Immature natural killer cell (primary cell): ENCODE results near the gene ARRDC4. TPM values are rescaled to one million over a fixed set of nuclear protein-coding genes. Genes with fewer than 3 reads are reported as not detected.
"Not testable (repeated sequence)": the region's sequence is repeated elsewhere in the genome, so short reads cannot be mapped to it uniquely, and the experiment has no call there.

Experiments used
- DNase-seq, 3 donors: peaks; one replicate each; pipeline ENCODE4 v3.0.0; 2022; ENCODE audit warnings: mixed read lengths in 1 of 3
- H3K27ac Mint-ChIP-seq, 6 donors: one replicate each; pipeline ENCODE4 v1.8.0; 2020; ENCODE audit warnings: mixed read lengths in 6 of 6, mild to moderate bottlenecking in 5 of 6, inconsistent platforms in 4 of 6, moderate library complexity in 3 of 6
- H3K27me3 Mint-ChIP-seq, 3 donors: one replicate each; pipeline ENCODE4 v1.8.0; 2020 to 2021; ENCODE audit warnings: low read depth in 3 of 3, mild to moderate bottlenecking in 3 of 3, mixed read lengths in 3 of 3, moderate library complexity in 3 of 3, inconsistent platforms in 1 of 3
- H3K36me3 Mint-ChIP-seq, 3 donors: one replicate each; pipeline ENCODE4 v1.8.0; 2020; ENCODE audit warnings: mixed read lengths in 3 of 3, inconsistent platforms in 2 of 3, mild to moderate bottlenecking in 2 of 3
- H3K4me1 Mint-ChIP-seq, 2 donors: one replicate each; pipeline ENCODE4 v1.8.0; 2020; ENCODE audit warnings: inconsistent platforms in 2 of 2, mild to moderate bottlenecking in 2 of 2, mixed read lengths in 2 of 2, moderate library complexity in 1 of 2
- H3K4me3 Mint-ChIP-seq, 5 donors: one replicate each; pipeline ENCODE4 v1.8.0; 2020; ENCODE audit warnings: mild to moderate bottlenecking in 5 of 5, mixed read lengths in 5 of 5, inconsistent platforms in 3 of 5, moderate library complexity in 3 of 5
- H3K9me3 Mint-ChIP-seq, 6 donors: one replicate each; pipeline ENCODE4 v1.8.0; 2020; ENCODE audit warnings: mild to moderate bottlenecking in 6 of 6, mixed read lengths in 6 of 6, inconsistent platforms in 4 of 6, moderate library complexity in 3 of 6
- polyA plus RNA-seq, 3 donors: library from polyadenylated mRNA; unstranded; fragments of 300-500 nt; fragmentation: Illumina TruSeq; gene quantifications; one replicate each; pipeline ENCODE4 v1.2.3, GENCODE V29; 2021

The ARRDC4 gene
- polyA plus RNA-seq, 3 donors from 2014 or later = 1.9 to 3.2 TPM; not detected in 1

GRCh38 chr15:97976129-97976528 is 15.6 kb downstream of the ARRDC4 start:
- Mint-ChIP-seq H3K36me3 (peaks cover 10 to 29% (median 10%) of the 10 kb centered on the region in 3 donors), H3K27me3 (peaks cover 0 to 13% (median 1%) of the 10 kb centered on the region in 3 donors), H3K4me1 (no peaks in the 10 kb centered on the region), H3K4me3 (no peak overlapping the region), H3K9me3 (no peaks in the 10 kb centered on the region), H3K27ac (no peak overlapping the region)
- DNase-seq = no peak

- Mint-ChIP-seq H3K4me1 (no peaks in the 10 kb centered on the region), H3K4me3 (no peak overlapping the region), H3K27me3 (peaks cover 0 to 18% (median 3%) of the 10 kb centered on the region in 3 donors), H3K27ac (no peak overlapping the region), H3K36me3 (peaks cover 2 to 20% (median 2%) of the 10 kb centered on the region in 3 donors), H3K9me3 (no peaks in the 10 kb centered on the region)
- no peak for DNase-seq
Measured at GRCh38 chr15:97976766-97977503, 16.4 kb downstream of the ARRDC4 start.

GRCh38 chr15:97977734-97978133 is 17.2 kb downstream of the ARRDC4 start:
- Mint-ChIP-seq H3K27ac (no peak overlapping the region), H3K9me3 (no peaks in the 10 kb centered on the region), H3K4me1 (no peaks in the 10 kb centered on the region), H3K4me3 (no peak overlapping the region), H3K36me3 (peaks cover 0 to 12% (median 0%) of the 10 kb centered on the region in 3 donors), H3K27me3 (peaks cover 0 to 18% (median 3%) of the 10 kb centered on the region in 3 donors)
- DNase-seq = no peak

GRCh38 chr15:97978401-97979139 is 18.1 kb downstream of the ARRDC4 start:
- Mint-ChIP-seq H3K36me3 (peaks cover 0 to 5% (median 0%) of the 10 kb centered on the region in 3 donors), H3K27ac (no peak overlapping the region), H3K9me3 (no peaks in the 10 kb centered on the region), H3K4me1 (no peaks in the 10 kb centered on the region), H3K4me3 (no peak overlapping the region), H3K27me3 (peaks cover 0 to 18% (median 3%) of the 10 kb centered on the region in 3 donors)
- DNase-seq = no peak

GRCh38 chr15:97979140-97979520 is 18.6 kb downstream of the ARRDC4 start:
- H3K27ac Mint-ChIP-seq = no peak overlapping the region
- no peak for DNase-seq
- peaks cover 0 to 5% (median 0%) of the 10 kb centered on the region in 3 donors for H3K36me3 Mint-ChIP-seq
- no peaks in the 10 kb centered on the region for H3K9me3 Mint-ChIP-seq
- H3K4me3 Mint-ChIP-seq = no peak overlapping the region
- H3K4me1 Mint-ChIP-seq = no peaks in the 10 kb centered on the region
- H3K27me3 Mint-ChIP-seq = peaks cover 0 to 18% (median 3%) of the 10 kb centered on the region in 3 donors

GRCh38 chr15:97981058-97981457 is 20.6 kb downstream of the ARRDC4 start:
- Mint-ChIP-seq H3K4me3 (no peak overlapping the region), H3K27me3 (peaks cover 0 to 19% (median 3%) of the 10 kb centered on the region in 3 donors), H3K9me3 (peaks cover 0 to under 1% (median 0%) of the 10 kb centered on the region in 6 donors), H3K36me3 (no peaks in the 10 kb centered on the region), H3K27ac (no peak overlapping the region), H3K4me1 (no peaks in the 10 kb centered on the region)
- DNase-seq = no peak

- DNase-seq = no peak
- Mint-ChIP-seq H3K4me1 (no peaks in the 10 kb centered on the region), H3K4me3 (no peak overlapping the region), H3K36me3 (no peaks in the 10 kb centered on the region), H3K27ac (no peak overlapping the region), H3K27me3 (peaks cover 0 to 21% (median 3%) of the 10 kb centered on the region in 3 donors), H3K9me3 (peaks cover 0 to 2% (median 0%) of the 10 kb centered on the region in 6 donors)
Measured at GRCh38 chr15:97981758-97982157, 21.3 kb downstream of the ARRDC4 start.

- H3K27me3 Mint-ChIP-seq = peaks cover 0 to 15% (median 3%) of the 10 kb centered on the region in 3 donors
- H3K4me1 Mint-ChIP-seq = no peaks in the 10 kb centered on the region
- no peak for DNase-seq
- no peak overlapping the region for H3K27ac Mint-ChIP-seq
- H3K36me3 Mint-ChIP-seq = no peaks in the 10 kb centered on the region
- H3K9me3 Mint-ChIP-seq = peaks cover 0 to 4% (median 1%) of the 10 kb centered on the region in 6 donors
- no peak overlapping the region for H3K4me3 Mint-ChIP-seq
Measured at GRCh38 chr15:97984157-97984556, 23.7 kb downstream of the ARRDC4 start.

- H3K9me3 Mint-ChIP-seq, H3K4me1 Mint-ChIP-seq, H3K36me3 Mint-ChIP-seq, H3K27me3 Mint-ChIP-seq, H3K27ac Mint-ChIP-seq, DNase-seq, H3K4me3 Mint-ChIP-seq: not testable (repeated sequence)
Measured at GRCh38 chr15:97985979-97986378, 25.5 kb downstream of the ARRDC4 start.

- H3K27ac Mint-ChIP-seq = no peak overlapping the region
- H3K36me3 Mint-ChIP-seq = no peaks in the 10 kb centered on the region
- peaks cover 0 to 4% (median 1%) of the 10 kb centered on the region in 6 donors for H3K9me3 Mint-ChIP-seq
- no peak overlapping the region for H3K4me3 Mint-ChIP-seq
- no peaks in the 10 kb centered on the region for H3K4me1 Mint-ChIP-seq
- no peak for DNase-seq
- H3K27me3 Mint-ChIP-seq = peaks cover 0 to 5% (median under 1%) of the 10 kb centered on the region in 3 donors
Measured at GRCh38 chr15:97986781-97987180, 26.3 kb downstream of the ARRDC4 start.

GRCh38 chr15:97989299-97989698 is 28.8 kb downstream of the ARRDC4 start:
- no peak for DNase-seq
- H3K4me1 Mint-ChIP-seq = no peaks in the 10 kb centered on the region
- peaks cover 0 to 7% (median 1%) of the 10 kb centered on the region in 3 donors for H3K27me3 Mint-ChIP-seq
- H3K27ac Mint-ChIP-seq = no peak overlapping the region
- H3K36me3 Mint-ChIP-seq = no peaks in the 10 kb centered on the region
- H3K9me3 Mint-ChIP-seq = peaks cover 0 to 4% (median 1%) of the 10 kb centered on the region in 6 donors
- H3K4me3 Mint-ChIP-seq = no peak overlapping the region

- Mint-ChIP-seq H3K4me1 (peaks cover 6 to 12% of the 10 kb centered on the region in 2 donors), H3K9me3 (peaks cover 0 to 4% (median 0%) of the 10 kb centered on the region in 6 donors), H3K4me3 (no peak overlapping the region), H3K27me3 (peaks cover 0 to 4% (median 1%) of the 10 kb centered on the region in 3 donors), H3K27ac (no peak overlapping the region), H3K36me3 (no peaks in the 10 kb centered on the region)
- DNase-seq = no peak
Measured at GRCh38 chr15:97991972-97992541, 31.6 kb downstream of the ARRDC4 start.

- H3K4me1 Mint-ChIP-seq = peaks cover 6 to 12% of the 10 kb centered on the region in 2 donors
- H3K27me3 Mint-ChIP-seq = peaks cover 0 to 4% (median 1%) of the 10 kb centered on the region in 3 donors
- H3K9me3 Mint-ChIP-seq = peaks cover 0 to 4% (median 0%) of the 10 kb centered on the region in 6 donors
- no peak overlapping the region for H3K4me3 Mint-ChIP-seq
- DNase-seq = no peak
- no peaks in the 10 kb centered on the region for H3K36me3 Mint-ChIP-seq
- no peak overlapping the region for H3K27ac Mint-ChIP-seq
Measured at GRCh38 chr15:97992823-97993222, 32.3 kb downstream of the ARRDC4 start.

- Mint-ChIP-seq H3K36me3 (no peaks in the 10 kb centered on the region), H3K27ac (no peak overlapping the region), H3K27me3 (peaks cover 0 to 4% (median 1%) of the 10 kb centered on the region in 3 donors), H3K4me3 (no peak overlapping the region), H3K4me1 (peaks cover 6 to 12% of the 10 kb centered on the region in 2 donors), H3K9me3 (no peaks in the 10 kb centered on the region)
- DNase-seq = no peak
Measured at GRCh38 chr15:97993310-97993738, 32.8 kb downstream of the ARRDC4 start.
